ENCODE measurements around the gene ADSL.

The ADSL gene

DNA sequence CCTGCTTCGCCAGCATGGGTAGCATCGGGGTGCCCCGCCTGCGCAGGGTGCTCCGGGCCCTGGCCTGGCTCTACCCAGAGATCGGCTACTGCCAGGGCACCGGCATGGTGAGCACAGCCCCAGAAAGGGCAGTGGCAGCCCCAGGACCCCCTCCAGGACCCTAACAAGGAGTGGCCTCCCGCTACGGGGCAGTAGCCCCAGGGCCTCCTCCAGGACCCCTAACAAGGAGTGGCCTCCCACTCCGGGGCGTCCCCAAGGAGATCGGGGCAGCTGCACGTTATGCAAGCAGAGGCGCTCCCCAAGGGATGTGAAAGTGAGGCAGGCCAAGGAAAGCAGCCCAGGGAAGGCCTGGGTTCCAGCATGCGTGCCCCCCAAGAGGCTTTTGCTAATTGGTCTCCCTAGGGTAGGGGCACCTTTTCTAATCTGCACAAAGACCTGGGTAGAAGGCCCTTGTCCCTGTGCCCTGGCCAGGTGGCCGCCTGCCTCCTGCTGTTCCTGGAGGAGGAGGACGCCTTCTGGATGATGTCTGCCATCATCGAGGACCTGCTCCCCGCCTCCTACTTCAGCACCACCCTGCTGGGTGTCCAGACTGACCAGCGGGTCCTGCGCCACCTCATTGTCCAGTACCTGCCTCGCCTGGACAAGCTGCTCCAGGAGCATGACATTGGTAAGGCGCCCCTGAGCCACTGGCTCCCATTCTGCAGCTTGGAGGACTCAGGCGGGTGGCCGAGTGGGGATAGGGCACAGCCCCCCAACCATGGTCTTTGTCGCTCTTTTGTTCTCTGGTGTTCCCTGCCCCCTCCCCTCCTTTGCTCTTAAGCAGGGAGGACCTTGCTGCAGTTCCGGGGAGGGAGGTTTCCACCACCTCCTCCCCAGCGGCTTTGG lies 59.1 kb downstream of the ADSL start:
- DNase-seq (ENCODE audit: low read depth): no peak

DNA sequence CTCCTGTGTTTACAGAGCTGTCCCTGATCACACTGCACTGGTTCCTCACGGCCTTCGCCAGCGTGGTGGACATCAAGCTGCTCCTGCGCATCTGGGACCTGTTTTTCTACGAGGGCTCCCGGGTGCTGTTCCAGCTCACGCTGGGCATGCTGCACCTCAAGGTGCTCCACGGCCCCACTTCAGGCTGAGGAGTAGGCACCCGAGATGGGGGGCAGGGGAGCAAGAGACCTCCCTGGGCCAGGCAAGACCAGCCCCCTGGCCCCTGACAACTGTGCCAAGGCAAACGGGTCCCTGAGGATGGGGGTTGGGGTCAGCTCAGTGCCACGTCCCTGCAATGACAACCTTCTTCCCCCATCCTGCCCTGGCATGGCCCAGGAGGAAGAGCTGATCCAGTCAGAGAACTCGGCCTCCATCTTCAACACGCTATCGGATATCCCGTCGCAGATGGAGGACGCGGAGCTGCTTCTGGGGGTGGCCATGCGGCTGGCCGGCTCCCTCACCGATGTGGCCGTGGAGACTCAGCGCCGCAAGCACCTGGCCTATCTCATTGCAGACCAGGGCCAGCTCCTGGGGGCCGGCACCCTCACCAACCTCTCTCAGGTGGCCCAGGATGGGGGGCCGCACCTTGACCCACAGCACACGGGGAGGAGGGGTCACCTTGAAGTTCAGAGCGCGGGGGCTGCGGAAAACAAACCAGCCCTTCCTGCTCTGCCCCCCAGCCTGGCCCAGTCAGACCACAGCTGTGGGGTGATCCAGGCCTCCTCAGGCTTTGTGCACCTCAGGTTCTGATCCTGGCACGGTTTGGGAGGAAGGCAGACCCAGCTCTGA lies 60.0 kb downstream of the ADSL start:
- DNase-seq (ENCODE audit: low read depth): no peak

DNA sequence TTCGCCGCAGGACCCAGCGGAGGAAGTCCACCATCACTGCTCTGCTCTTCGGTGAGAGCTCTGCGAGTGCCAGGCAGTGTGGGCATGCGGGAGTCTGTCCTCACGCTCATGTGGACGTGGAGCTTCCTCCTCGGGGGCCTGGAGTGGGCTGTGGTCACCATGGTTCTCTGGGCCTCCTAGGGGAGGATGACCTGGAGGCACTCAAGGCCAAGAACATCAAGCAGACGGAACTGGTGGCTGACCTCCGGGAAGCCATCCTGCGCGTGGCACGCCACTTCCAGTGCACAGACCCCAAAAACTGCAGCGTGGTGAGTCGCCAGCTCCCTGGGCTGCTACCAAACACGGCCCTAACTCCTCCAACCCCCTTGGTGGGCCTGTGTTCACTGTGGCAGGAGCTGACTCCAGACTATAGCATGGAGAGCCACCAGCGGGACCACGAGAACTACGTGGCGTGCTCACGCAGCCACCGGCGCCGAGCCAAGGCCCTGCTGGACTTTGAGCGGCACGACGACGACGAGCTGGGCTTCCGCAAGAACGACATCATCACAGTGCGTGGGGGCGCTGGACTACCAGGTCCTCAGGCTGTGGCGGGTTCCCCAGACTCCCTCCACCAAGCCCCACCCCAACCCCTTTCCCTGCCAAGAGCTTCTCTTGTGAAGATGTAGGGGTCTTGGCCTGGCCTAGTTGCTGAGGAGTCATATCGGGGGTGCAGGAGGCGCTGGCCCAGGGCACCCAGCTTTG lies 60.9 kb downstream of the ADSL start:
- DNase-seq (ENCODE audit: low read depth): no peak

DNA sequence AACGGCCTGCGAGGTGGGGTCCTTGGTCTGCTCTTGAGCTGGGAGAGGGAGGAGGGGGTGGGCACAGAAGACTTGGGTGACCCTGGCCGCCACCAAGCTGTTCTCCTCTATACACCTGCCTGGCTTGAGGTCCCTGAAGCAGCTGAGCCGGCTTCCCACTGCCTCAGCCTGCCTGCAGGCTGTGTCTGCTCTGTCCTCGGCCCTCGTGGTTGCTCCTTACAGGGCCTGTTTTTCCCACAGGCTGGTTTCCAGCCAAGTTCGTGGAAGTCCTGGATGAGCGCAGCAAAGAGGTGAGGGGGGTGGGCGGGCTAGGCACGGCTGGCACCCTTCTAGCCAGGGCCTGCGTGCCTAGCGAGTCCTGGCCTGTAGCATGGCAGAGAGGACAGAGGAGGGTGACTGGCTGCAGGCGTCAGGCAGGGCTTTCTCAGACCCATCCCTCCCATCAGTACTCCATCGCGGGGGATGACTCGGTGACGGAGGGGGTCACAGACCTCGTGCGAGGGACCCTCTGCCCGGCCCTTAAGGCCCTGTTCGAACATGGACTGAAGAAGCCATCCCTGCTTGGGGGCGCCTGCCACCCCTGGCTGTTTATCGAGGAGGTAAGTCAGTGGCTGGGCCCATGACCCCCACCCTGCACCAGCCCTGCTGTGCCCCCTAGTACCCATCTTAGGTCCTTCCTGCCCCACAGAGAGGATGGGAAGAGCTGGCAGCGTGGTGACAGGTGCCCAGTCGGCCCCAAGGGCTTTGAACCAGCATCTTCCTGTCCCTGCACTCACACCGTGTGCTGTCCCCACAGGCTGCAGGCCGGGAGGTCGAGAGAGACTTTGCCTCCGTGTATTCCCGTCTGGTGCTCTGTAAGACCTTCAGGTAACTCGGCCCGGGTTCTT lies 61.8 kb downstream of the ADSL start:
- DNase-seq (ENCODE audit: low read depth): no peak

DNA sequence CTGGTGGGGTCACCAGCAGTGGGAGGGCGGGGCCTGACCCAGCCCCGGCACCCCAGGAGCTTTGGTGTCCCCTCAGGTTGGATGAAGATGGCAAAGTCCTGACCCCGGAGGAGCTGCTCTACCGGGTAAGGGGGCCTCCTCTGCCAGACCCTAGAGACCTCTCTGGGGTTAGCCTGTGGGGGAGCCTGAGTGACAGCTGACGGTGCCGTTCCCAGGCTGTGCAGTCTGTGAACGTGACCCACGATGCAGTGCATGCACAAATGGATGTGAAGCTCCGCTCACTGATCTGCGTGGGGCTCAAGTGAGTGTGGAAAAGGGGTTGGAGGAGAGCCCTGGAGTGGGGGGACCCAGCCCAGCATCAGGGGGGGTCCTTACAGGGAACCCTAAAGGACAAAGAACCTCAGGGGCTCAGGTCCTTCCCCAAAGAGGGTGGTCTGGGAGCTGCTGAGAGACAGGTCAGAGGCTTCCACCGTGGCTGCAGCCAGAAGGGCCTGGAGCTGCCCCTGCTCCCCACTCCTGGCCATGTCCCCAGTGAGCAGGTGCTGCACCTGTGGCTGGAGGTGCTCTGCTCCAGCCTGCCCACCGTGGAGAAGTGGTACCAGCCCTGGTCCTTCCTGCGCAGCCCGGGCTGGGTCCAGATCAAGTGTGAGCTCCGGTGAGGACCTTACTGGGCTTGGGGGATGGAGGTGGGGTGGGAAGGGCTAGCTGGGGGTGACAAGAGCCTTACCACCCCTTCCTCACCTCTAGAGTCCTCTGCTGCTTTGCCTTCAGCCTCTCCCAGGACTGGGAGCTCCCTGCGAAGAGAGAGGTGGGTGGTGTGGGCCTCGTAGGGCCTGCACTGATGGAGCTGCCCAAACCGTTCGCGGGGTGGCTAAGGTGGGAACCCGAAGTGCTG lies 62.7 kb downstream of the ADSL start:
- DNase-seq (ENCODE audit: low read depth): no peak

DNA sequence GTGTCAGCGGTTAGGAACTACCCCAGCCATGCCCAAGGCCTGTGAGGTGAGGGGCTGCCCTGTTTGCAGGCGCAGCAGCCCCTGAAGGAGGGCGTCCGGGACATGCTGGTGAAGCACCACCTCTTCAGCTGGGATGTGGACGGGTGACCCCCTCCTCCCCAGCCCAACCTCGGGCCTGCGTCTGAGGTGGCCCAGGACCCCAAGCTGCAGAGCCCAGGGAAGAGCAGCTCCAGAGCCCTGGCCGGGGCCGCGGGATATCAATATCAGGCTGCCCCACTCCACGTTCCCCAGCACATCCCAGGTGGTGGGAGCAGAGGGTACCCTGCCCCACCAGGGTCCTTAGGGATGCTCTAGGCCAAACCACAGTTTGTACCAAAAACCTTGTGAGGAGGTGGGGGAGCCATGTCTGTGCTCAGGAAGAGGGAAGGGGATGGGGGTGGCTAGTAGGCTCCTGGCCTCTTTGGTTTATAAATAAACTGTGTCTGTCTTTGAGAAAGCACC lies 63.4 kb downstream of the ADSL start:
- DNase-seq (ENCODE audit: low read depth): no peak

DNA sequence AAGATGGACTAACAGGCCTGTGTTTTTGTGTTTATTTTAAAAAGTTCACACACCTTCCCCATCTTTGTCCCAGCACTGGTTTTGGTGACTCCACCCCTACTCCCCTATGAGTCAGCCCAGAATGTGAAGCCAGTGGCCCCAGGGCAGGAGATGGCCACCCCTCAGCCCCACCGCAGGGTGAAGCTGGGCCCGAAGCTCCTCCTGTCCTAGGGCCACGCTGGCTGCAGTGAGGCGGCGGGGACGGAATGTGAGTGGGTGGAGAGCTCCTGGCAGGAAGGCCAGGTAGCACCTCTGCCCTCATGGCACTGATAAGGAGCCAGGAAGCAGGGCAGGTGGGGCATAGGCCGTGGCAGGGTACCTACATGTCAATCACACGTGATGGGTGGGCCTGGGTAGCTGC lies 64.0 kb downstream of the ADSL start:
- no peak for DNase-seq (ENCODE audit: low read depth)

DNA sequence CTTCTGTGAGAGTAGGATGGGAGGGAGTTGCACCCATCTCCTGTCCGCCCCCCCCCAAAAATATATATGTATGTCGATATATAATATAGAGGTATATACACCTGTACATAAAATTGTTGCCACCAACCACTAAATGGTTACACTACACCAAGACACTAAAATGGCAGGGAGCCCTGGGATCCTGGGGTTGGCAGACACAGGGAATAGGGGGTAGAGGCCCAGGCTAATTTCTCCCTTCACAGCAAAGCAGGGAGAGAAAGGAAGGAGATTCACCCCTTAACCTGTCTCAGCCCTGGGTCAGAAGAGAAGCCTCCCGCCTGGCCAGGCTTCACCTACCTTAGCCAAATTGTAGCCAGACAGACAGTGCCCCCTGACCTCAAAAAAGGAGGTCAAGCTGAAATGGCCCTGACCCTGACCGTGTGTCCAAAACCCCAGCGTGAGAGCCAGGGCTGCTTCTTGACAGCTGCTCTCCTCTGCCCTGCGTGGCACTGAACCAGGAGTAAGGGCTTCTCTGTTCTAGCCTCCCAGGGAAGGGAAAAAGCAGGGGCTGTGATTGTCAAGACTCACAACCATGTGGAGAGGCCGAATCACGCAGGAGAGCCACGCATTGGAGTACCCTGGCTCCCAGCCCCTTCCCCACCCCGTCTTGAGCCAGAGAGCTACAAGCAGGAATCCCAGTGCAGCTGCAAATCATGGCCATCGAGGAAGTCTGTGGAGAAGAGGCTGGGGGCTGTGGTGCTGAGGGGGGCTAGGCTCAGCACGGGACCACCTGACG lies 64.6 kb downstream of the ADSL start:
- DNase-seq (ENCODE audit: low read depth): no peak

DNA sequence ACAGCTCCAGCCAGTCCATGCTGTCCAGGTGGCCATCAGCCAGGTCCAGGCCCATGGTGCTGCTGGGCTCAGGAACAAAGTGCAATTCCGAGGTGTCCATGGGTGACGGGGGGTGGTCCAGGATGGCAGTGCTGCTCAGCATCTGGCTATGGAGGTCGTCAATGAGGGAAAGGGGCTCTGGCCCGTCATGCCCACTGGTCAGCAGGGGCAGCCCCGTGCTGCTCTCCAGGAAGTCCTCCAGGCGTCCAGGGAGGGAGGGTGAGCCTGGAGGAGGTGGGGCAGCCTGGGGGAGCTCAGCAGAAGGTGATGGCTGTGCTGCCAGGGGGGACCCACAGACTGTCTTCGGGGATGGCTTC lies 65.2 kb downstream of the ADSL start:
- no peak for DNase-seq (ENCODE audit: low read depth)

DNA sequence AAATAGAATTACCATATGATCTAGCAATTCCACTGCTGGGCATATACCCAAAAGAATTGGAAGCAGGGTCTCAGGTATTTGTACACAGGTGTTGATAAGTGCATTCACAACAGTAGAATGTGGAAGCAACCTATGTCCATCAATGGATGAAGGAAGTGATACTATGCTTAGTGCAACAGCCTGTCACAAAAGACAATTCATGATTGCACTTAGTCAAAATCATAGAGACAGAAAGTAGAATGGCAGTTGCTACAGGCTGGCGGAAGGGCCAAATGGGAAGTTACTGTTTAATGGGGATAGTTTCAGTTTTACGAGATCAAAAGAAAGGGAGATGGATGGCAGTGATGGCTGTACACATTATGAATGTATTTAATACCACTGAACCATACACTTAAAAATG lies 66.1 kb downstream of the ADSL start:
- DNase-seq (ENCODE audit: low read depth): no peak

DNA sequence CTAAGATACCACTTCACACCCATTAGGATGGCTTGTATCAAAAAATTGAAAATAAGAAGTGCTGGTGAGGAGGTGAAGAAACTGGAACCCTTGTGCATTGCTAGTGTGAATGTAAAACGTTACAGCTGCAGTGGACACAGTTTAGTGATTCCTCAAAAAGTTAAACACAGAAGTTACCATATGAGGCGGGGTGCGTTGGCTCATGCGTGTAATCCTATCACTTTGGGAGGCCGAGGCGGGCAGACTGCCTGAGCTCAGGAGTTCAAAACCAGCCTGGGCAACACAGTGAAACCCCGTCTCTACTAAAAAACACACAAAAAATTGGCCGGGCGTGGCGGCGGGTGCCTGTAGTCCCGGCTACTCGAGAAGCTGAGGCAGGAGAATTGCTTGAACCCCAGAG lies 67.6 kb downstream of the ADSL start:
- no peak for DNase-seq (ENCODE audit: low read depth)

DNA sequence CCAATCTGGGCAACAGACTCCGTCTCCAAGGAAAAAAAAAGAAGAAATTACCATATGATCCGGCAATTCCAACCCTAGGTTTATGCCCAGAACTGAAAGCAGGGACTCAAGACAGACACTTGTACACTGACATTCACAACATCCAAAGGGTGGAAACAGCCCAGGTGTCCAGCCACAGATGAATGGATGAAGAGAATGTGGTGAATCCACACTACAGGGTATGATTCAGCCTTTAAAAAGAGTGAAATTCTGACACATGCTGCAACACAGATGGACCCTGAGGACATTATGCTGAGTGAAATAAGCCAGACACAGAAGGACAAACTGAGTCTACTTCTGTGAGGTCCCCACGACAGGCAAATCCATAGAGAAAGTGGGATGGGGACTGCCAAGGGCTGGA lies 68.0 kb downstream of the ADSL start:
- no peak for DNase-seq (ENCODE audit: low read depth)

DNA sequence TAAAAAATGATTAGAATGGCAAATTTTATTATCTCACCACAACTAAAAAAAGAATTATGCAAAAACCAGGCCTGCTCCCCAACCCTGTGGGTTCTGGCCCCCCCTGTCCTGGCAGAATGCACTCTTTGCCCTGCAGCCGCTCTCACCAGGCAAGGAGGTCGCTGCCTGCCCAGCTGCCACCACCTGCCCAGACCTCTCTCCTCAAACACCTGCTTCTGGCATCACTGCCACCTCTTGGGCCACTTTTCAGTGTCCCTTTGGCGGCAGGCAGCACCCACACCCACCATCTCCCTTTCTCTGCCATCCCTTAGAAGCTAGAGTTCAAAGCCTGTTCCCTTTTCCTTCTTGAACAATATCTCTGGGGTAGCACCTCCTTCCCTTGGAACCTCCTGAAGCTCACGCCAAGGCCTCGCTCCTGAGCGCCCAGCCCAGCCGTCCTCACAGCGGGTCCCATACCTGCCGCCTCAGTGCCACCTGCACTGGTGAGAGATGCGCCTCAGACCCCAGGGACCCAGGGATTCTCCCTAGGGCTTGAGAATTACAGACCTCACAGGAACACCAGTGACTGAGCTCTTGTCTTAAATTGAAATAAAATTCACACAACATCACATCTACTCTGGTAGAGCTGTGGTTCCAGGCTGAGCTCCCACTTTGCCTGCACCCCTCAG lies 68.7 kb downstream of the ADSL start:
- DNase-seq (ENCODE audit: low read depth): no peak

DNA sequence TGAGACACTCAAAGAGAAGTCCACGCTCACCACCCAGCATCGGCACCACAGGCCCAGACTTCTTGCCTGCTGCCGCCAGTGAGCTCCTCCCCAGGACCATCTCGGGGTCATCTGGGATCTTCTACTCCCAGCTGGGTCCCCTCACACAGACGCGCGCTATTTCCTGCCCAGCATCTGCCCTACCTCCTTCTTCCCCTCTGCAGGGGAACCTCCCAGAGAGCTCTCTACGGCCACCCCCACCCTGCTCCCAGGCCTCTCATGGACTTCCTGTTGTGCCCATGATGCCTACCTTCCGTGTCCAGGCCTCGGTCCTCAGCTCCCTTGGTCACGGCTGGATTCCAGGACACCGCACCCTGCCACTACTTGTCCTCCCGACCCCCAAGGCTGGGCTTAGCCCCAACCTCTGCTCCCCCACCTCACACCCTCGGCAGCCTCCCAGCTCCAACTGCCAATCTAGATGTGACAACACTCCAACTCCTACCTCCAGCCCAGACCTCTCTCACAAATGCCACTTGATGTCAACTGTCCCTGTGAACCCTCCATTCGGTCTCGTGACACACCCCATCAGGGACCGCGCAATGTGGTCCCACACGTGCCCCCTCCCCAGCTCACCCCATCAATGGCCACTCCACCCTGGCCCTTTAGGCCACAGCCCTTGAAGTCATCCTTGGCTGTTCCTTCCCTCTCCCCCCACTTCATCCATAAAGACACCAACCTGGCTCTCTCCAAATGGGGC lies 69.4 kb downstream of the ADSL start:
- DNase-seq (ENCODE audit: low read depth): no peak

DNA sequence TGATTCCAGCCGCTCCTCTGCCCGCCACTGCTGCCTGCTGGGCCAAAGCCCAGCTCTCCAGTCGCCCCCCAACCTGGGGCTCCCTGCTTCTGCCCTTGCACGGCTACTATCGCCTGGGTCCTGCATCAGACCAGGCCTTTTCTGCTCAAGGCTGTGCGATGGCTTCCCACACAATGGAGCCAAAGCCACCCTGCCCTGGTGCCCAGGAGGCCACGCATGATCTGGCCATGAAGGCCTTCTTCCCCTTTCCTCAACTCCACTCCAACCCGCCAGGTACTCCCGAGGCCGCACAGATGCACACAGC lies 69.9 kb downstream of the ADSL start:
- DNase-seq (ENCODE audit: low read depth): no peak

DNA sequence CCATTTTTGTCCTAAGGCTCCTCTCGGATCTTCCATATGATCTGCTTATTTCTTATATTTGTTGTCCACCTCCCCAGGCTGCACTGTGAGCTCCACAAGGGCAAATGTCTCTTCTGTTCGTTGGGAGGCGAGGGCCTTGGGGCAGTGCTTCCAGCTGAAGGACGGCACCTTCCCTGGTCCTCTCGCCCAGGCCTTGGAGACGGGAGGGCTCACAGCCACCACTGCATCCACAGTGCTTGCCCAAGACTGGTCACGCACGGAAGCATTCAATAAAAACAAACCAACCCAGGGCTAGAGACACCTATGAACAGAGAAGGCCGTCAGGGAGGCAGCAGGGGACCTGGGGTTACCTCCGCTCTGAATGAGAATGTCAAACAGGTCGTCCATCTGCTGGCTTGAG lies 70.3 kb downstream of the ADSL start:
- no peak for DNase-seq (ENCODE audit: low read depth)

DNA sequence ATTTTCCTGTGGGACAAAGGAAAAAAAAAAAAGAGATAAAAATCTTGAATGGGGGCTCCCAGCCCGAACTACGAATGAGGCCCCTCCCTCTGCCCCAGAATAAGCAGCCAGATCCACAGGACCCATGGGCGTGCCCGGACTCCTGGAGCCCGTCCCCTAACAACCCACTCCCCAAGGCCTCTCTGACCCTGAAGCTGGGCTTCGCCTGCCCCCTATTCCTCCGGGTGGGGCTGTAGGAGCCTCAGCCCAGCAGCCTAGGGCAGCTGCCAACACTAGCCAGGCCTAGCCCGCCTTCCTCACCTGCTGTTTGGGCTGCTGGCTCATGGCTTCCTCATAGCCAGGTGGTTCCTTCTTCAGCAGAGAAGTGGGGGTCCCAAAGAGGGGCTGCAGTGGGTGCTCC lies 70.7 kb downstream of the ADSL start:
- no peak for DNase-seq (ENCODE audit: low read depth)

DNA sequence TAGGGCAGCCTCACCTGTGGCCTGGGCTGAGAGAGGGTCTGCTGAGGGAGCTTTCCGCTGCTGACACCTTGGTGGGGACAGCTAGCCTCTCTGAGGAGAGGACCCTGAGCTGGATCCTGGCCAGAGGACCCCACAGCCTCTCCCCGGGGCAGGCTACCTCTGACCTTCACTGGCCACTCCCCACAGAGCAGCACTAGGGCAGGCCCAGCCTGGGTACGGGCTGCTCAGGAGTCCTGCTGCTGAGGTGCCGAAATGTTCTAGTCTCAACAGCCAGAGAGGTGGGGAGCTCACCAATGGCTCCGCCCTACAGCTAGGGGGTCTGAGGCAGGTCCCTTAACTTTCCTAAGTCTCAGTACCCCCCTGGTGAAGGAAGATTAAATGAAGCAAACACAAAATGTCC lies 71.6 kb downstream of the ADSL start:
- DNase-seq (ENCODE audit: low read depth): no peak
